Measurements from ENCODE around the gene ADARB1. TPM values are rescaled to one million over a fixed set of nuclear protein-coding genes. Genes with fewer than 3 reads are reported as not detected.

The ADARB1 gene
- total and polyA plus RNA-seq, 2 of the 4 experiments (the other 2 are of a cell fraction) = 39.8 to 47.3 TPM

- ChIA-PET POLR2A (ENCODE audit: unreplicated experiment) (interaction anchor here (0.5 kb wide), 1 partner anchor 8 kb away, joined by 5 read pairs; no protein-coding TSS in a partner anchor), CTCF (interaction anchor here (0.7 kb wide), 1 partner anchor 94 kb away, joined by 3 read pairs; no protein-coding TSS in a partner anchor)
- no TSS peak for BruUV-seq (replicated peaks)
- H3K27me3 ChIP-seq (ENCODE audit: control insufficient read depth, insufficient read depth, low read length) = peaks cover 17% of the 10 kb centered on the region
- no peak overlapping the region for H3K4me2 ChIP-seq (ENCODE audit: low read depth, low read length)
- H2BK120ac ChIP-seq (ENCODE audit: low read depth, low read length) = no peak overlapping the region
- no peak for ATAC-seq (ENCODE audit: low read depth)
- 82% methylated on average over 15 of the region's 28 CpGs; no CpG with 5 or more reads in 1 of the 2 experiments for whole genome bisulfite sequencing, 2 experiments (ENCODE audit: extremely low coverage in 2 of 2, insufficient read length in 1 of 2)
- H4K8ac ChIP-seq (ENCODE audit: low read depth in 2 of 2, low read length in 2 of 2) = no peak overlapping the region
- H3K9me3 ChIP-seq (ENCODE audit: control insufficient read depth, insufficient read depth, low read length) = peaks cover 7% of the 10 kb centered on the region
- dilution Hi-C loops (cut with HindIII; ENCODE audit: low sequenced_read_pairs, unreplicated experiment) (no loop called here), intact Hi-C loops (cut with micrococcal nuclease) (no loop called here), in situ Hi-C loops (cut with MboI; ENCODE audit: low sequenced_read_pairs) (no loop called here)
- H2BK15ac ChIP-seq (ENCODE audit: low read depth, low read length) = no peak overlapping the region
- H3K27ac ChIP-seq (ENCODE audit: insufficient read depth, low read length) = no peak overlapping the region
- H2AK5ac ChIP-seq (ENCODE audit: low read depth, low read length) = no peak overlapping the region
- no peak for DNase-seq
- no peak overlapping the region for H3K4ac ChIP-seq (ENCODE audit: low read depth, low read length)
- no peak overlapping the region for H2BK5ac ChIP-seq (ENCODE audit: low read depth, low read length, poor library complexity, severe bottlenecking)
- H2AK9ac ChIP-seq (replicated peaks; ENCODE audit: low read depth, low read length, poor library complexity) = no peak overlapping the region
- H3K9me1 ChIP-seq (ENCODE audit: insufficient read depth, low read length) = no peaks in the 10 kb centered on the region
- no peak overlapping the region for H2BK20ac ChIP-seq (ENCODE audit: low read depth, low read length)
- H4K91ac ChIP-seq (ENCODE audit: insufficient read depth, low read depth, low read length) = no peak overlapping the region
- H4K20me1 ChIP-seq (ENCODE audit: insufficient read depth, low read length) = no peaks in the 10 kb centered on the region
- H4K5ac ChIP-seq (ENCODE audit: low read depth, low read length) = no peak overlapping the region
- no peak overlapping the region for H3K4me3 ChIP-seq (ENCODE audit: insufficient read depth, low read depth, low read length)
- H3K14ac ChIP-seq (replicated peaks; ENCODE audit: low read depth, low read length) = no peak overlapping the region
- H3K56ac ChIP-seq (ENCODE audit: extremely low read depth, insufficient read depth, low read length) = no peak overlapping the region
- no peaks in the 10 kb centered on the region for H3K4me1 ChIP-seq (ENCODE audit: control insufficient read depth, insufficient read depth, low read length)
- H2AFZ ChIP-seq (replicated peaks; ENCODE audit: low read length, poor library complexity) = no peak overlapping the region
- H3K9ac ChIP-seq (ENCODE audit: low read depth, low read length) = no peak overlapping the region
- H3K36me3 ChIP-seq (ENCODE audit: control insufficient read depth, insufficient read depth, low read length) = no peaks in the 10 kb centered on the region
- no peak overlapping the region for H3K23ac ChIP-seq (ENCODE audit: low read depth, low read length)
- H3K18ac ChIP-seq (ENCODE audit: low read depth, low read length) = no peak overlapping the region
- TF ChIP-seq CEBPB (IDR thresholded peaks at IDR 0.05; ENCODE audit: low read depth, low read length) (no peak), NFE2L2 (IDR thresholded peaks at IDR 0.05; ENCODE audit: low read depth, low read length) (no peak), RCOR1 (IDR thresholded peaks at IDR 0.05; ENCODE audit: insufficient replicate concordance, low read length) (no peak), POLR2A (IDR thresholded peaks at IDR 0.05; ENCODE audit: low read depth, low read length) (no peak), FOS (IDR thresholded peaks at IDR 0.05; ENCODE audit: low read depth, low read length) (no peak), USF2 (IDR thresholded peaks at IDR 0.05; ENCODE audit: low read depth, low read length) (no peak), MAZ (IDR thresholded peaks at IDR 0.05; ENCODE audit: borderline replicate concordance, low read depth, low read length) (no peak)
- H3K79me1 ChIP-seq (ENCODE audit: low read depth in 1 of 2, low read length in 2 of 2) = no peaks in the 10 kb centered on the region
These were observed 159.7 kb downstream of the ADARB1 start for GRCh38 chr21:45234127-45234526.

Measured in IMR-90 (cell line).